ENCODE results near the gene KISS1R.
"Not testable (repeated sequence)": the region's sequence is repeated elsewhere in the genome, so short reads cannot be mapped to it uniquely, and the experiment has no call there.

The KISS1R gene

DNA sequence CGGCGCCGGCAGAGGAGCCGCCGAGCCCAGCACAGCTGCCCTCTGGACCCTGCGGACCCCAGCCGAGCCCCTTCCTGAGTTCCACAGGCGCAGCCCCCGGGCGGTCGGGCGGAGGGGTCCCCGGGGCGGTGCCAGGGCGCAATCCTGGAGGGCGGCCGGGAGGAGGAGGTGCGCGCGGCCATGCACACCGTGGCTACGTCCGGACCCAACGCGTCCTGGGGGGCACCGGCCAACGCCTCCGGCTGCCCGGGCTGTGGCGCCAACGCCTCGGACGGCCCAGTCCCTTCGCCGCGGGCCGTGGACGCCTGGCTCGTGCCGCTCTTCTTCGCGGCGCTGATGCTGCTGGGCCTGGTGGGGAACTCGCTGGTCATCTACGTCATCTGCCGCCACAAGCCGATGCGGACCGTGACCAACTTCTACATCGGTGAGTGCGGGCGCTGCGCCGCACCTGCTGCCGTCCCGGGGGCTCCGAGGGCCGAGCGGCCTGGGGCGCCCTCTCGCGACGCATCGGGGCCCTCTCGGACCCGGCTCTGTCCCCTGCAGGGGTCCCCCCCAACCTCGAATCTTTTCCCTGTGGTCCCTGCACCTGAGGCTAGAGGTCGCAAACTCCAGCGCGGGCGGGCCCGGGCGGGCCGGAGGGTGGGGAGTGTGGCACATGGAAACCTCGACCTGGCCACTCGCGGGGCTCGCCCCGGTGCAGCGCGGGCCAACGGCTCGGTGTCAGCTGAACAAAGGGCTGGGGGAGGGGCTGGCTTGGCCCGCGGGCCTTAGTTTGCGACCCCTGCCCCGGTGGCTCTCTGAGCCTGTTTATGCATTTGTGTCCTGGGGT, at the start of gene KISS1R:
Gene KISS1R, plus strand, starts transcription at position 11 of the 829 bp plus-strand sequence. Its CDS starts 170 bp downstream, at position 181.
- peak within 1 kb of the TSS in 1 of 21 experiments; percentile 13 for H3K27ac ChIP-seq
- H3K4me3 ChIP-seq: peak within 1 kb of the TSS in 6 of 7 experiments; percentile 1 to 26 (median 14)

DNA sequence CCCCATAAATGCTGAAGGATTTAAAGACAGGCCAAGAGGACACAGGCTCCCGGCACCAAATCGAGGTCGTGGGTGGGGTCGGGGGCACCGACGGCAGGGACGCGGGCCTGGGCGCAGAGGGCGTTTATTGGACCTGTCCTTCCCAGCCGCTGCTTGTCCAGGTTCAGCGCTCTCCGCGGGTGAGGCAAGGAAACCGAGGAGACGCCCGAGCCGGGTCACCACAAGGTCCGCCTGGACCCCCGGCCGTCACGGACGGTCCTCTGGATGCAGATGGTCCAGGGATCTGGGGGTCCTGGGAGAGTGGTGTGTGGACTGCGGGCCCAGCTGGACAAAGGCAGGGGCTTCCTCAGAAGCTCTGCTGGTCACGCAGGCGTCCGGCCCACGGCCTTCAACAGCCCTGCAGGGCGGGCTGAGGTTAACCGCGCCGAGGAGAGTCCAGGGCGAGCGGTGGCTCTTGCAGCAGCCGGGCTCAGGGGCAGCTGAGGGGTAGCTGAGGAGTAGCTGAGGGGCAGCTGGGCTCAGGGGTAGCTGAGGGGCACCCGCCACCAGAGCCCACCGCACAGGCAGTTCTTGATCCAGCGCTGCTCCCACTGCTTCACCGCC, 49.2 kb upstream of the KISS1R start:
- Histone ChIP-seq H3K4me3 (no peak overlapping the region), H3K27ac (peak overlapping the region in 7 of 21 experiments; percentile 27 to 89 (median 79))

DNA sequence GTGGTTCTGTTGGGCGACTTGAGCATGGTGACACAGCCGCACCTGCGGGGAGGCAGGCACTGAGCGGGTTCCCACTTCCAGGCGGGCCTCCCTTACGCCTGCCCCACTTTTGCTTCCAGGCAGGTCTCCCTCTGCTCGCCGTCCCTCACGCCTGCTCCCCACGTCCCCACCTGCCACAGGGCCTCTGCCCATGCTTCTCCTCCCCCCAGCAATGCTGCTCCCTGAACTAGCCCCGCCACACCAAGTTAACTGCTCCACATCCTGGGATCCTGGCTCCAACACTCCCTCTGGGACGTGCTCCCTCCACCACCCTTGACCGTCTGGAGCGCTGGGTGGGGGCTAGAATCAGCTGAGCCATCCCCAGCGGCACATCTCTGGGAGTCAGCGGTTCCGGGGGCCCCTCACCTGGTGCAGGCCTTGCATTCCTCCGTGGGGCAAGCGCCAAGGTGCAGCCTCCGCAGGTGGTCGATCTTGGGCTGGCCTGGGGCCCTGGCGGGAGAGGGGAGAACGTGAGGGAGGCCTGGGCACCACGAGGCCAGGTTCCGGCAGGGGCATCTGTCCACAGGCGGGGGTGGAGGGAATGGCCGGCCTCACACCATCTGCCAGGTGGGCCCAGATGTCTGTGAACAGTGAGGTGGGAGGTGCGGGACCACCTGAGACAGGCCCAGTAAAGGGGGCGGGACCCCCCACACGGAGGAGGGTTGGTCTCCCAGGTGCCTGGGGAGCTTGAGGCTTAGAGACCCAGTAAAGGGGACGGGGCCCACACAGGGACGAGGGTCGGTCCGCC, 48.5 kb upstream of the KISS1R start:
- Histone ChIP-seq H3K4me3 (no peak overlapping the region), H3K27ac (peak overlapping the region in 19 of 21 experiments; percentile 17 to 89 (median 66))

DNA sequence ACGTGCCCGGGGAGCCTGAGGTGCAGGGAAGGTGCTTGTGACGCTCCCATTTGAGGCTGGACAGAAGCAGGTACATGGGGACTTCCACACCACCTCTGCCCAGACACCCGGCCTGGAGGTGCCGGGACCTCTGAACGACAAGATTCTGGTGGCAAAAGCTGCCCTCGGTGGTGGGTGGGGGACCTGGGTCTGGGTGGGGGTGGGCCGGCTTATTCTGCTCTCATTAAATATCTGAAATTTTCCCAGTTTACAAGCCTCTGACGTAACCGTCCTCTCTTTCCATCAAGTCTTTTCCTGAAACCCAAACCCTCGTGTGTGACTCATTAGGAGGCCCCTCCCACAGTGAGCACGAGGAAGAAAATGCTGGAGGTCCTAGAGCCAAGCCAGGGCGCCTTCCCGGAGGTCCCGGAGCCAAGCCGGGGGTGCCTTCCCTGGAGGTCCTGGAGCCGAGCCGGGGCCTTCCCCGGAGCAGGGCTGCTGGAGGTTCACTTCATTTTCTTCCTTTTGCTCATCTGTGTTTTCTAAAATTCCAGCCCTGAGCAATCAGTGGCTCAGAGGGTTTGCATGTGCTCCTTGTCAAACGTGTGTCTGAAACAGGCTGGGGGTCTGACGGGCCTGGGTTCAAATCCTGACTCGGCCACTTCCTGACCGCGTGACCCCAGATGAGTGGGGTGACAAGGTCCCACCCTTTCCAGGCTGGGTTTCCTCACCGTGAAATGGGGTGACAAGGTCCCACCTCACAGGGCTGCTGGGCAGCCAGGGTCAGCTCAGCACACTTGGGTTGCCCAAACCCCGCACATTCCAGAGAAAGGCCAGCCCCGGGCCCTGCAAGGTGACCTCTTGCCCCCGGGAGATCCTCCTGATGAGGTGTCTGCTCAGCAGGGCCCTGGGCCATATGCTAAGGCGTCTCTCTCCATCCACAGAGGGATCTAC, 47.6 kb upstream of the KISS1R start:
- H3K27ac ChIP-seq: peak overlapping the region in 20 of 21 experiments; percentile 17 to 89 (median 66)
- H3K4me3 ChIP-seq: no peak overlapping the region

DNA sequence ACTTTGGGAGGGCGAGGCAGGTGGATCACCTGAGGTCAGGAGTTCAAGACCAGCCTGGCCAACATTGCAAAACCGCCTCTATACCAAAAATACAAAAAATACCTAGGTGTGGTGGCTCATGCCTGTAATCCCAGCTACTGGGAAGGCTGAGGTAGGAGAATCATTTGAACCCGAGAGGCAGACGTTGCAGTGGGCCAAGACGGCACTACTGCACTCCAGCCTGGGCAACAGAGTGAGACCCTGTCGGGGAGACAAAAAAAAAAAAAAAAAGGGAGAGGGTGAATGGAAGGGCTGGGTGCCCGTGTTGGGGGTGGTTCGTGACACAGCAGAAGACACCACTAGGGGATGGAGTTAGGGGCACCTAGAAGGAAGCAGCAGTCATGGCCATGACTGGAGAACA, 46.8 kb upstream of the KISS1R start:
- no peak overlapping the region for H3K4me3 ChIP-seq
- H3K27ac ChIP-seq: peak overlapping the region in 15 of 21 experiments; percentile 18 to 89 (median 66)

DNA sequence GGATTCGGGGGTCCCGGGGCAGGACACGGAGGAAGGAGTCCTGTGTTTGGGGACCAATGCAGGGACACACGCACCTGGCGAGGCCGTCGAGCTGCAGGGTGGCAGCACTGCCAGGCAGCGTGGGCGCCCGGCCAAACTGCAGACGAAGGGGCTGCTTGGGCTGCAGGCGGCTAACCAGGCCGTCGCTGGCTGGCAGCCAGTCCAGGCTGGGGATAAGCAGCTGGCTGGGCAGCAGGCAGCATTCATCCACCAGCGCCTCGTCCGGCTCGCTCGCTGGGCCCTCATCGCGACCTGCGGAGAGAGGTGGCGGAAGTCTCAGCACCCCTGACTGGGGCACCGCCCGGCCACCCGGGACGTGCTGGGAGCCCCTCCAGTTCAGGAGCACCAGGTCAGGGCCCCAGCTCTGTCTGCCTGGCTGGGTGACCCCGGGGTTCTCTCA, 46.2 kb upstream of the KISS1R start:
- Histone ChIP-seq H3K4me3 (no peak overlapping the region), H3K27ac (peak overlapping the region in 3 of 21 experiments; percentile 52 to 73 (median 69))

DNA sequence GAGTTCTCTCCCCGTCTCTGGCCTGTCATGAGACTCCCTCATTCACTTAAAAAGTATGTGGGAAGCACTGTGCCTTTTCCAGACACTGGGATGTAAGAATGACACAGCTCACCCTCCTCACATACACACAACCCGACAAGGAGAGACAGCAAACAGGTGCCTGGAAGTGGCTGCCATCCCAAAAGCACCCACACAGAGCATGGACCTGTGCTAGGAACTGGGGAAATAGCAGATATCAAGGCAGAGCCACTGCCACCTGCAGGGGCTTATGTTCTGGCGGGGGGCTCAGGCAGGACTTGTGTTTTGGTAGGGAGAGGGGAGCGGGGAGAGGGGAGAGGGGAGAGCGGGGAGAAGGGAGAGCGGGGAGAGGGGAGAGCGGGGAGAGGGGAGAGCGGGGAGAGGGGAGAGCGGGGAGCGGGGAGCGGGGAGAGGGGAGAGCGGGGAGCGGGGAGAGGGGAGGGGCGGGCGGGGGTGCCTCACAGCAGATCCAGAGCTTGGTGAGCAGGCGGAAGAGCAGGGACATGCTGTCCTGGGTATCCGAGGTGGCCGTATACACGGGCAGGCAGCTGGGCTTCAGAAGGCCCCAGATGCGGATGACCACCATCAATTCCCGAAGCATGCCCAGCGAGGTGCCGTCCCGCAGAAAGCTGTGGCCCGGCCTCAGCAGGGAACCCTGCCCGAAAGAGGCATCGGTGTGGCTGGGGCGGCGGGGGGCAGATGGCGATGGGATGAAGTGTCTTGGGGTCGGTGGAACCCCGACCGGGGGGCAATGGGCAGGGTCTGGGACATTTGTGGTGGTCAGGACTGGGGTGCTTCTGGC, 45.5 kb upstream of the KISS1R start:
- Histone ChIP-seq H3K4me3 (peak overlapping the region in 2 of 7 experiments; percentile 4 to 12), H3K27ac (peak overlapping the region in 18 of 21 experiments; percentile 25 to 90 (median 70))

DNA sequence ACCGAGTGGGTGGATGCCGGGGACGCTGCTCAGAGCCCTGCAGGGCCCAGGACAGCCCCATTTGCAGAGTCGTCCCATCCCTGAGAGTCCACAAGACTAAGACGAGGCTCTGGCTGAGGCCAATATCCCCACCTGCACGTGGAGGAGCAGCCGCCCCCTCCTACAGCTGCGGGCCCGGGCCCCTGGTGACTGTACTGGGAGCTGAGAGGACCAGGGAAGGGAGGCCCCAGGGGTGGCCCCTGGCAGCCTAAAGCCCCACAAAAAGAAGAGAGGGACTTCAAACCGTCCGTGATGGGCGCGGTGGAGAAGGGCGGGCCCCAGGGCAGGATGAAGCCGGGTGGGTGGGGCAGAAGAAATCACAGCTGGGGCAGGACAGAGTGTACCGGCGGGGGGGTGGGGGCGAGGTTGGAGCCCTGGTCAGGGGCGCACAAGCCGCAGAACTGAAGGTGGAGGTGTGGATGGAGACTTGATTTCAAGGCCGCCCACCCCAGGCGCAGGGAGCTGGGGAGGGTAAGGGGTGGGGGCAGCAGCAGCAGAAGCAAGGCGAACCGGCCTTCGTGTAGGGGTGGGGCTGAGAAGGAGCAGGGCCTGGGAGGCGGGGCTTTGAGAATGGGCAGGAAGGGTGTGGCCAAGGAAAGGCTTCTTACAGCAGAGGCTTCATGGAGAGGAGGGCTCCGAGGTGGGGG, 44.7 kb upstream of the KISS1R start:
- Histone ChIP-seq H3K4me3 (peak overlapping the region in 4 of 7 experiments; percentile 4 to 28 (median 18)), H3K27ac (peak overlapping the region in 19 of 21 experiments; percentile 7 to 90 (median 69))

DNA sequence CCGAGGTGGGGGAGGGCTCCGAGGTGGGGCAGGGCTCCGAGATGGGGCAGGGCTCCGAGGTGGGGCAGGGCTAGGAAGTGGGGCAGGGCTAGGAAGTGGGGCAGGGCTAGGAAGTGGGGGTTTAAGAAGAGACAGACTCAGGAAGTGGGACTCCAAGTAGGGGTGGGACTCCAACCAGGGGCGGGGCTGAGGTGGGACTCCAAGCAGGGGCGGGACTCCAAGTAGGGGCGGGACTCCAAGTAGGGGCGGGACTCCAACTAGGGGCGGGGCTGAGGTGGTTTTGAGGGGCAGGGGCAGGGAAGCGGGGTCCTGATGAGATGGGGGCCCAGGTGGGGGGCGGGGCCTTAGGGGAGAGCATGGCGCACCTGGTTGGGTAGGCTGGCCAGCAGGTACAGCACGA, 44.0 kb upstream of the KISS1R start:
- H3K27ac ChIP-seq: peak overlapping the region in 5 of 21 experiments; percentile 17 to 85 (median 55)
- no peak overlapping the region for H3K4me3 ChIP-seq

DNA sequence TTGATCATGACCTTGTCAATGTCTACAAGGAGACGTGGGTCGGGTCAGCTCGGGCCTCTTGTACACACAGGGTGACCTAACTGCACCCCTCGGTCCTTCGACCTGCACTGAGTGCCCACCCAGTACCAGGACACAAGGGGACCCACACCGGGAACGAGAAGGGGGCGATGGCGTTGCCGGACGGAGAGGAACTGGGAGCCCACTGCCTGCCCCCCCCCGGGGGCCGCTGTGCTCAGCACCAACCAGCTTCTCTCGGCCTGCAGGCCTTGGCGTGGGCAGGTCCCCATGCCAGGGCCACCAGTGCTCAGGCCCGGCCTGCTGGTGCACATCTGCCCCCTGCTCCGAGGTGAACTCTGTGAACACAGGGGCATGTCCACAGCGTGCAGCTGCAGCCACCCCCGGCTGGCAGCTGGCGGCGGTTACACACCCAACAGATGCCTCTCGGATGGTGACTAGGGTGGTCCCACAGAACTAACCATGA, 43.5 kb upstream of the KISS1R start:
- peak overlapping the region in 5 of 21 experiments; percentile 7 to 55 (median 22) for H3K27ac ChIP-seq
- no peak overlapping the region for H3K4me3 ChIP-seq

DNA sequence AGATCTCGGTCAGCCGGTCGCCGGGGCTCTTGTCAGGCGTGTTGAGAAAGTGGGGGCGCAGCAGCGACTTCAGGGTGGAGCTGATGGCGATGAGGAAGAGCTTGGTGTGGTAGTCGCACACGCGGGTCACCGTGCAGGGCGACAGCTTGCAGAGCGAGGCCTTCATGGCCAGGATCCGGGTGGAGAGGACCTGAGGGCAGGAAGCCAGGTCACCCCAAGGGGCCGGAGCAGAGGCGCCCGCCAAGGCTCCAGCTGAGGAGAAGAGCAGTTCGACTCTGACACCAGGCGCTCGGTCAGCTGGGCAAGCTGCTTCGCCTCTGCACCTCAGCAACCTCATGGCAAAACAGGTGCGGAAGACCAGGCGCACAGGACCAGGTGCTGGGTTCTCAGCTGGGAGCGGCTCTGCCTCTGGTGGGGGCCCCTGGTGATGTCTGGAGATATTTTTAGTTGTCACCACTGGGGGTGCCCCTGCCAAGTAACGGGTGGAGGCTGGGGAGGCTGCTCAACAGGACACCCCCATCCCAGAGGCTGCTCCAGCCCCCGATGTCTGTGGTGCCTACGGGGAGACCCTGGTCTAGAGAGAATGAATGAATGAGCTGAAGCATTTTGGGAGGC, 41.8 kb upstream of the KISS1R start:
- Histone ChIP-seq H3K4me3 (no peak overlapping the region), H3K27ac (no peak overlapping the region)

DNA sequence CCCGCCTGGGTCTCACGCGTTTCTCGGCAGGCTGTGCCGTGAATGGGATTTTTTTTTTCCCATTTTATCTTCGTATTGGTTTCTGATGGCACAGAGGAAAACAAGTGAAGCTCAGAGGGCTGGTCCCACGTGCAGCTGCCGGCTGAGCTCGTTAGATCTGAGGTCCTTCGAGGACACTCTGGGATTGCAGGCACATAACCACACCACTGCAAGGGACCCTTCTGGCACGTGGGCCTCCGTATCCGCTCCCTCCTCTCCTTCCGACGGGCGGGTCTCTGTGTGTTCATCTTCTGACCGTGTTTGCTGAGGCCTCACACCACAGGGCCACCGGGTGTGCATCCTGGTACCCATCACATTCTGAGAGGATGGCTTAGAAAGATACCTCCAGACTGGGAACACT, 41.0 kb upstream of the KISS1R start:
- Histone ChIP-seq H3K27ac (no peak overlapping the region), H3K4me3 (no peak overlapping the region)

DNA sequence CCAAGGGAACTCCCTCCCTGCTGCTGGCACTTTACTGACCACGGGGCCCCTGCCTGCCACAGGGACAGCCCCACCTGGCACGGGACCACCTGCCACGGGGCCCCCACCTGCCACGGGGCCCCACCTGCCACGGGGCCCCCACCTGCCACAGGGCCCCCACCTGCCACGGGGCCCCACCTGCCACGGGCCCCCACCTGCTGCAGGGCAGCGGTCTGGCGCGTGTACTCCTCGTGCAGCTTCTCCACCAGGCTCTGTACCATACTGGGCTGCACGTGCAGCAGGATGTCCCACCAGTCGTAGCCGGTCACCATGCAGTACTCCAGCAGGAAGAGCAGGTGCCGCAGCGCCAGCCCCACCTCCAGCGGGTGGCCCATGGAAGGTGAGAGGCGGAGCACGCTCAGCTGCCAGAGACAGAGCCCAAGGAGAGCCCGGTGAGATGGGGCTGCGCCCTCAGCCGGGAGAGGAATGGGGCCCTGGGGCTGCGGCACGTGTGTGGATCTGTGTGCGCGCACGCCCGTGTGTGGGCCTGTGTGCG, 40.3 kb upstream of the KISS1R start:
- no peak overlapping the region for H3K27ac ChIP-seq
- H3K4me3 ChIP-seq: no peak overlapping the region

DNA sequence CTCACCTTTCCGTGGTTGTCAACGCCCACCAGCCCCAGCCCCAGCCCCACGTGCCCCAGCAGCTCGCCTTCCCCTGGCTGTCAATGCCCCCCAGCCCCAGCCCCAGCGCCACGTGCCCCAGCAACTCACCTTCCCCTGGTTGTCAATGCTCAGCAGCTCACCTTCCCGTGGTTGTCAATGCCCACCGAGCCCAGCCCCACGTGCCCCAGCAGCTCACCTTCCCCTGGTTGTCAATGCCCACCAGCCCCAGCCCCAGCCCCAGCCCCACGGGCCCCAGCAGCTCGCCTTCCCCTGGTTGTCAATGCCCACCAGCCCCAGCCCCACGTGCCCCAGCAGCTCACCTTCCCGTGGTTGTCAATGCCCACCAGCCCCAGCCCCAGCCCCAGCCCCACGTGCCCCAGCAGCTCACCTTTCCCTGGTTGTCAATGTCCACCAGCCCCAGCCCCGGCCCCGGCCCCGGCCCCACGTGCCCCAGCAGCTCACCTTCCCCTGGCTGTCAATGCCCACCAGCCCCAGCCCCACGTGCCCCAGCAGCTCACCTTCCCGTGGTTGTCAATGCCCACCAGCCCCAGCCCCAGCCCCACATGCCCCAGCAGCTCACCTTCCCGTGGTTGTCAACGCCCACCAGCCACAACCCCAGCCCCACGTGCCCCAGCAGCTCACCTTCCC, 39.0 kb upstream of the KISS1R start:
- not testable (repeated sequence) for H3K27ac ChIP-seq, H3K4me3 ChIP-seq

DNA sequence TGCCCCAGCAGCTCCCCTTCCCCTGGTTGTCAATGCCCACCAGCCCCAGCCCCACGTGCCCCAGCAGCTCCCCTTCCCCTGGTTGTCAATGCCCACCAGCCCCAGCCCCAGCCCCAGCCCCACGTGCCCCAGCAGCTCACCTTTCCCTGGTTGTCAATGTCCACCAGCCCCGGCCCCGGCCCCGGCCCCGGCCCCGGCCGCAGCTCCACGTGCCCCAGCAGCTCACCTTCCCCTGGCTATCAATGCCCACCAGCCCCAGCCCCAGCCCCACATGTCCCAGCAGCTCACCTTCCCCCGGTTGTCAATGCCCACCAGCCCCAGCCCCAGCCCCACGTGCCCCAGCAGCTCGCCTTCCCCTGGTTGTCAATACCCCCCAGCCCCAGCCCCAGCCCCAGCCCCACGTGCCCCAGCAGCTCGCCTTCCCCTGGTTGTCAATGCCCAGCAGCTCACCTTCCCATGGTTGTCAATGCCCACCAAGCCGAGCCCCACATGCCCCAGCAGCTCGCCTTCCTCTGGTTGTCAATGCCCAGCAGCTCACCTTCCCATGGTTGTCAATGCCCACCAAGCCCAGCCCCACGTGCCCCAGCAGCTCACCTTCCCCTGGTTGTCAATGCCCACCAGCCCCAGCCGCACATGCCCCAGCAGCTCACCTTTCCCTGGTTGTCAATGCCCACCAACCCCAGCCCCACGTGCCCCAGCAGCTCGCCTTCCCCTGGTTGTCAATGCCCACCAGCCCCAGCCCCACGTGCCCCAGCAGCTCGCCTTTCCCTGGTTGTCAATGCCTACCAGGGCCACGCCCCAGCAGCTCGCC, 38.2 kb upstream of the KISS1R start:
- not testable (repeated sequence) for H3K4me3 ChIP-seq, H3K27ac ChIP-seq

All from skin epidermis (tissue), 12 donors.